MM.1S (cell line): ENCODE measurements around the gene RPS13.
A peak's percentile ranks its signal among the peaks of the same experiment; 100 is the strongest.
"Not testable (repeated sequence)": the region's sequence is repeated elsewhere in the genome, so short reads cannot be mapped to it uniquely, and the experiment has no call there.

Experiments
- DNase-seq: peaks from one replicate; pipeline ENCODE4 v3.0.0-alpha.2; 2015
- H2AFZ ChIP-seq: fragments of 300-600 bp; sonication (generic); 2 replicates; pipeline ENCODE4 v1.6.0; 2016; ENCODE audit warnings: antibody characterized with exemption, low read length
- H3F3A ChIP-seq: fragments of 300-600 bp; sonication (generic); 2 replicates; pipeline ENCODE4 v1.6.1; 2016; ENCODE audit warnings: mild to moderate bottlenecking, antibody characterized with exemption, low read length, moderate library complexity, mixed read lengths; ENCODE audit not compliant: insufficient read depth
- H3K27ac ChIP-seq: fragments of 300-600 bp; sonication (generic); 2 replicates; pipeline ENCODE4 v1.5.1; 2016; ENCODE audit warnings: mild to moderate bottlenecking, low read length
- H3K27me3 ChIP-seq: fragments of 300-600 bp; sonication (generic); replicated peaks from 2 replicates; pipeline ENCODE4 v1.6.0; 2016; ENCODE audit warnings: low read length; ENCODE audit not compliant: insufficient read depth
- H3K36me3 ChIP-seq: fragments of 300-600 bp; sonication (generic); replicated peaks from 2 replicates; pipeline ENCODE4 v1.6.1; 2016; ENCODE audit warnings: mild to moderate bottlenecking, low read length, mixed read lengths; ENCODE audit not compliant: insufficient read depth
- H3K4me1 ChIP-seq: fragments of 300-600 bp; sonication (generic); 2 replicates; pipeline ENCODE4 v1.6.1; 2016; ENCODE audit warnings: low read length, mixed read lengths
- H3K4me2 ChIP-seq: fragments of 300-600 bp; sonication (generic); 2 replicates; pipeline ENCODE4 v1.6.0; 2016; ENCODE audit warnings: low read depth, low read length
- H3K4me3 ChIP-seq: fragments of 300-600 bp; sonication (generic); 2 replicates; pipeline ENCODE4 v1.5.1; 2016; ENCODE audit warnings: low read length, mixed read lengths
- H3K79me2 ChIP-seq: fragments of 300-600 bp; sonication (generic); 2 replicates; pipeline ENCODE4 v1.6.1; 2016; ENCODE audit warnings: mixed run types, low read length, mixed read lengths
- H3K9ac ChIP-seq: fragments of 300-600 bp; sonication (generic); 2 replicates; pipeline ENCODE4 v1.6.1; 2016; ENCODE audit warnings: low read length, mixed read lengths
- H3K9me2 ChIP-seq: fragments of 300-600 bp; sonication (generic); replicated peaks from 2 replicates; pipeline ENCODE4 v1.6.1; 2016; ENCODE audit warnings: mild to moderate bottlenecking, low read length, mixed read lengths; ENCODE audit not compliant: insufficient read depth
- H3K9me3 ChIP-seq: fragments of 300-600 bp; sonication (generic); replicated peaks from 2 replicates; pipeline ENCODE4 v1.6.1; 2016; ENCODE audit warnings: mild to moderate bottlenecking, low read length, mixed read lengths; ENCODE audit not compliant: insufficient read depth
- H4K20me1 ChIP-seq: fragments of 300-600 bp; sonication (generic); 2 replicates; pipeline ENCODE4 v1.6.1; 2016; ENCODE audit warnings: mild to moderate bottlenecking, low read length, moderate library complexity, mixed read lengths; ENCODE audit not compliant: insufficient read depth
- CTCF ChIP-seq: fragments of 300-600 bp; sonication (generic); IDR thresholded peaks from 2 replicates; pipeline ENCODE4 v1.5.1; 2016; ENCODE audit warnings: antibody characterized with exemption, low read length, mixed read lengths
- EZH2 ChIP-seq: fragments of 300-600 bp; sonication (generic); optimal IDR thresholded peaks from 2 replicates; pipeline ENCODE3; 2017; ENCODE audit warnings: low read depth, mild to moderate bottlenecking, antibody characterized with exemption, low read length, mixed read lengths
- EZH2phosphoT487 ChIP-seq: fragments of 300-600 bp; sonication (generic); IDR thresholded peaks from 2 replicates; pipeline ENCODE4 v1.6.1; 2018; ENCODE audit warnings: antibody characterized with exemption, low read length

The RPS13 gene

DNA sequence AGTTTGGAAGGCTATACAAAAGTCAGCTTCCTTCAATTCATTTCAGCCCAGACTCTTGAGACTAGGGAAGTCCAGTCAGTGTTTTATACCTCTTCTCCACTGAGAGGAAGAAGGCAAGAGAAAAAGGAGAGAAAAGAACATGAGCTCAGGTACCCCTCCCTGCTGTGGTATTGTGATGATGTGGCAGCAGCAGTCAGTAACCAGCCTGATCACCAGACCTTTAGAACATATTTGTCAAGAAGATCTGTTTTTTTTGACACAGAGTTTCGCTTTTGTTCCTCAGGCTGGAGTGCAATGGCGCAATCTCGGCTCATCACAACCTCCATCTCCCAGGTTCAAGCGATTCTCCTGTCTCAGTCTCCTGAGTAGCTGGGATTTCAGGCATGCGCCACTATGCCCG, 21.2 kb upstream of the RPS13 start:
- Histone ChIP-seq H3K27ac (no peak overlapping the region), H3K9me3 (no peaks in the 10 kb centered on the region), H3K36me3 (peaks cover 6% of the 10 kb centered on the region; the same call in 1 of the 2 replicates), H3K4me3 (no peak overlapping the region), H3K27me3 (no peaks in the 10 kb centered on the region), H2AFZ (no peak overlapping the region), H3K4me1 (no peaks in the 10 kb centered on the region), H3K9me2 (no peaks in the 10 kb centered on the region), H3F3A (no peaks in the 10 kb centered on the region), H3K4me2 (no peak overlapping the region), H3K9ac (no peak overlapping the region), H4K20me1 (no peaks in the 10 kb centered on the region), H3K79me2 (no peaks in the 10 kb centered on the region)
- no peak for DNase-seq
- TF ChIP-seq CTCF (no peak), EZH2 (no peak), EZH2phosphoT487 (no peak)

- H3F3A ChIP-seq = no peaks in the 10 kb centered on the region
- H3K36me3 ChIP-seq = peaks cover 3% of the 10 kb centered on the region; the same call in 1 of the 2 replicates
- no peak for TF ChIP-seq CTCF
- TF ChIP-seq EZH2phosphoT487 = no peak
- TF ChIP-seq EZH2 = no peak
- H2AFZ ChIP-seq = no peak overlapping the region
- no peak for DNase-seq
- no peaks in the 10 kb centered on the region for H3K4me1 ChIP-seq
- H3K9me3 ChIP-seq = no peaks in the 10 kb centered on the region
- no peaks in the 10 kb centered on the region for H3K9me2 ChIP-seq
- no peak overlapping the region for H3K4me2 ChIP-seq
- no peak overlapping the region for H3K27ac ChIP-seq
- H3K9ac ChIP-seq = no peak overlapping the region
- no peak overlapping the region for H3K4me3 ChIP-seq
- H4K20me1 ChIP-seq = no peaks in the 10 kb centered on the region
- H3K27me3 ChIP-seq = no peaks in the 10 kb centered on the region
- H3K79me2 ChIP-seq = no peaks in the 10 kb centered on the region
Measured at GRCh38 chr11:17098038-17098437, 20.6 kb upstream of the RPS13 start.

DNA sequence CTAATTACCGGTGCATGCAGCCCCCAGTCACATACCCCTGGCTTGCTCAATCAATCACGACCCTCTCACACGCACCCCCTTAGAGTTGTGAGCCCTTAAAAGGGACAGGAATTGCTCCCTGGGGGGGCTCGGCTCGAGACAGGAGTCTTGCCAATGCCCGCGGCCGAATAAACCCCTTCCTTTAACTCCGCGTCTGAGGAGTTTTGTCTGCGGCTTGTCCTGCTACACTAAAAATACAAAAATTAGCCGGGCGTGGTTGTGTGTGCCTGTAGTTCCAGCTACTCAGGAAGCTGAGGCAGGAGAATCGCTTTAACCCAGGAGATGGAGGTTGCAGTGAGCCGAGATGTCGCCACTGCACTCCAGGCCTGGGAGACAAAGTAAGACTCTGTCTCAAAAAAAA, 8.5 kb upstream of the RPS13 start:
- H3F3A ChIP-seq, H3K27me3 ChIP-seq, H3K9ac ChIP-seq, H3K4me3 ChIP-seq, H3K4me1 ChIP-seq, DNase-seq, H3K4me2 ChIP-seq, H3K9me2 ChIP-seq, H4K20me1 ChIP-seq, H2AFZ ChIP-seq, H3K9me3 ChIP-seq, H3K79me2 ChIP-seq, H3K27ac ChIP-seq, H3K36me3 ChIP-seq: not testable (repeated sequence)

GRCh38 chr11:17077240-17077519, 287 bp downstream of the RPS13 start:
- peaks cover 40% of the 10 kb centered on the region for H3F3A ChIP-seq
- no peaks in the 10 kb centered on the region for H4K20me1 ChIP-seq
- H3K79me2 ChIP-seq = peaks cover 35% of the 10 kb centered on the region
- DNase-seq = no peak
- no peak for TF ChIP-seq EZH2
- TF ChIP-seq EZH2phosphoT487 = no peak
- no peak for TF ChIP-seq CTCF
- no peak overlapping the region for H2AFZ ChIP-seq
- H3K9me3 ChIP-seq = no peaks in the 10 kb centered on the region
- peak overlapping the region; percentile 96 for H3K4me3 ChIP-seq
- H3K27ac ChIP-seq = peak overlapping the region; percentile 63; the same call in 1 of the 2 replicates
- H3K9me2 ChIP-seq = no peaks in the 10 kb centered on the region
- H3K4me1 ChIP-seq = peaks cover 6% of the 10 kb centered on the region
- peak overlapping the region; percentile 93 for H3K9ac ChIP-seq
- peak overlapping the region; percentile 97 for H3K4me2 ChIP-seq
- H3K36me3 ChIP-seq = peaks cover 14% of the 10 kb centered on the region; the same call in 1 of the 2 replicates
- H3K27me3 ChIP-seq = no peaks in the 10 kb centered on the region
